ENCODE results near the gene SEMA3B.
A peak's percentile ranks its signal among the peaks of the same experiment; 100 is the strongest.
"Not testable (repeated sequence)": the region's sequence is repeated elsewhere in the genome, so short reads cannot be mapped to it uniquely, and the experiment has no call there.

SEMA3B gene

GRCh38 chr3:50238549-50239026 is 30.4 kb upstream of the SEMA3B start:
- no peak for DNase-seq

GRCh38 chr3:50239649-50240048 is 29.3 kb upstream of the SEMA3B start:
- no peak for DNase-seq

GRCh38 chr3:50241163-50241562 is 27.8 kb upstream of the SEMA3B start:
- DNase-seq, result no peak

GRCh38 chr3:50241713-50242380 is 27.1 kb upstream of the SEMA3B start:
- no peak for DNase-seq

GRCh38 chr3:50242381-50242770 is 26.6 kb upstream of the SEMA3B start:
- no peak for DNase-seq

GRCh38 chr3:50242851-50243542 is 25.9 kb upstream of the SEMA3B start:
- DNase-seq, result peak; percentile 59 to 84

GRCh38 chr3:50243543-50243895 is 25.4 kb upstream of the SEMA3B start:
- no peak for DNase-seq

GRCh38 chr3:50244813-50245212 is 24.1 kb upstream of the SEMA3B start:
- DNase-seq, result not testable (repeated sequence)

- DNase-seq, result no peak
These were observed 23.6 kb upstream of the SEMA3B start for GRCh38 chr3:50245251-50245745.

GRCh38 chr3:50245831-50246516 is 23.0 kb upstream of the SEMA3B start:
- peak; percentile 89 to 94 for DNase-seq

- DNase-seq, result peak; percentile 75 to 86
These were observed 22.4 kb upstream of the SEMA3B start for GRCh38 chr3:50246517-50246954.

- no peak for DNase-seq
These were observed 20.6 kb upstream of the SEMA3B start for GRCh38 chr3:50248387-50248786.

GRCh38 chr3:50249457-50249856 is 19.5 kb upstream of the SEMA3B start:
- DNase-seq, result no peak

- DNase-seq, result no peak
These were observed 18.4 kb upstream of the SEMA3B start for GRCh38 chr3:50250514-50250913.

GRCh38 chr3:50251220-50251619 is 17.7 kb upstream of the SEMA3B start:
- no peak for DNase-seq

GRCh38 chr3:50254577-50255250 is 14.2 kb upstream of the SEMA3B start:
- peak in 1 of 2 donors; percentile 59 for DNase-seq

- DNase-seq, result no peak
These were observed 13.7 kb upstream of the SEMA3B start for GRCh38 chr3:50255251-50255615.

- peak in 1 of 2 donors; percentile 50 for DNase-seq
These were observed 11.7 kb upstream of the SEMA3B start for GRCh38 chr3:50256978-50257890.

GRCh38 chr3:50258029-50258680 is 10.8 kb upstream of the SEMA3B start:
- no peak for DNase-seq

- DNase-seq, result no peak
These were observed 10.0 kb upstream of the SEMA3B start for GRCh38 chr3:50258979-50259378.

GRCh38 chr3:50259432-50260026 is 9.4 kb upstream of the SEMA3B start:
- DNase-seq, result no peak

Measured in CD4-positive, alpha-beta T cell treated with Interferon alpha-2 for 1 hour (primary cell).